Mesendoderm (in vitro differentiated cells): ENCODE measurements around the gene SNRNP48.

Source experiments
- DNase-seq: peaks from one replicate; pipeline ENCODE4 v3.0.0; 2013
- H2AK5ac ChIP-seq: 2 replicates; pipeline ENCODE4 v1.6.1; 2013; ENCODE audit warnings: low read length, inconsistent platforms
- H2BK120ac ChIP-seq: 2 replicates; pipeline ENCODE4 v1.6.1; 2013; ENCODE audit warnings: low read depth, mild to moderate bottlenecking, low read length, moderate library complexity, mixed read lengths
- H2BK15ac ChIP-seq: replicated peaks from 2 replicates; pipeline ENCODE4 v1.6.1; 2013; ENCODE audit warnings: low read depth, mild to moderate bottlenecking, moderate library complexity
- H2BK5ac ChIP-seq: 2 replicates; pipeline ENCODE4 v1.6.1; 2013; ENCODE audit warnings: low read length, inconsistent platforms
- H3K18ac ChIP-seq: 2 replicates; pipeline ENCODE4 v1.6.1; 2013; ENCODE audit warnings: mild to moderate bottlenecking, low read length, mixed read lengths
- H3K23ac ChIP-seq: one replicate; pipeline ENCODE4 v1.6.1; 2013; ENCODE audit warnings: low read length
- H3K27ac ChIP-seq: 2 replicates; pipeline ENCODE4 v1.5.1; 2013; ENCODE audit warnings: low read depth, mild to moderate bottlenecking, inconsistent platforms, low read length, moderate library complexity
- H3K27me3 ChIP-seq: 2 replicates; pipeline ENCODE4 v1.6.1; 2013; ENCODE audit warnings: low read length, control low read depth, mild to moderate bottlenecking, inconsistent platforms; ENCODE audit not compliant: insufficient read depth, poor library complexity
- H3K36me3 ChIP-seq: 2 replicates; pipeline ENCODE4 v1.6.1; 2013; ENCODE audit warnings: low read length, inconsistent platforms; ENCODE audit not compliant: control insufficient read depth, insufficient read depth
- H3K4ac ChIP-seq: one replicate; pipeline ENCODE4 v1.6.1; 2013; ENCODE audit warnings: low read depth, mild to moderate bottlenecking, low read length, moderate library complexity
- H3K4me1 ChIP-seq: 2 replicates; pipeline ENCODE4 v1.6.1; 2013; ENCODE audit warnings: low read depth, low read length, inconsistent platforms; ENCODE audit not compliant: control insufficient read depth
- H3K4me2 ChIP-seq: 2 replicates; pipeline ENCODE4 v1.6.1; 2013; ENCODE audit warnings: low read length
- H3K4me3 ChIP-seq: 2 replicates; pipeline ENCODE4 v1.5.1; 2013; ENCODE audit warnings: mild to moderate bottlenecking, low read length
- H3K56ac ChIP-seq: one replicate; pipeline ENCODE4 v1.6.1; 2013; ENCODE audit warnings: low read length
- H3K79me1 ChIP-seq: 2 replicates; pipeline ENCODE4 v1.6.1; 2013; ENCODE audit warnings: low read length, inconsistent platforms
- H3K79me2 ChIP-seq: 2 replicates; pipeline ENCODE4 v1.6.1; 2013; ENCODE audit warnings: mild to moderate bottlenecking, low read length; ENCODE audit not compliant: control insufficient read depth, insufficient read depth
- H3K9ac ChIP-seq: 2 replicates; pipeline ENCODE4 v1.6.1; 2013; ENCODE audit warnings: low read length, inconsistent platforms
- H4K5ac ChIP-seq: one replicate; pipeline ENCODE4 v1.6.1; 2013; ENCODE audit warnings: low read length
- H4K8ac ChIP-seq: one replicate; pipeline ENCODE4 v1.6.1; 2013; ENCODE audit warnings: low read depth, mild to moderate bottlenecking, control low read depth, low read length, moderate library complexity
- WGBS: extraction: QIAGEN DNeasy Blood & Tissue Kit; methylation state at CpG from one replicate; pipeline ENCODE4 v1.1.7; 2013; ENCODE audit warnings: low lambda C conversion rate, missing lambda C conversion rate; ENCODE audit not compliant: insufficient coverage; ENCODE audit errors: extremely low coverage; 5-methylcytosine and 5-hydroxymethylcytosine counted together

The SNRNP48 gene

GRCh38 chr6:7580537-7580926 lies 9.5 kb upstream of the SNRNP48 start:
- H3K23ac ChIP-seq = no peak overlapping the region
- H3K56ac ChIP-seq = no peak overlapping the region
- H3K27me3 ChIP-seq = no peaks in the 10 kb centered on the region
- H3K79me1 ChIP-seq = no peaks in the 10 kb centered on the region
- H3K4me2 ChIP-seq = no peak overlapping the region
- no peak overlapping the region for H3K18ac ChIP-seq
- no peaks in the 10 kb centered on the region for H3K79me2 ChIP-seq
- H4K8ac ChIP-seq = no peak overlapping the region
- DNase-seq = no peak
- no peaks in the 10 kb centered on the region for H3K4me1 ChIP-seq
- no peak overlapping the region for H3K4me3 ChIP-seq
- no peak overlapping the region for H3K4ac ChIP-seq
- no peak overlapping the region for H2AK5ac ChIP-seq
- no CpG with 5 or more reads among the region's 13 CpGs for WGBS
- H4K5ac ChIP-seq = no peak overlapping the region
- H2BK5ac ChIP-seq = no peak overlapping the region
- H3K36me3 ChIP-seq = peaks cover 14% of the 10 kb centered on the region
- no peak overlapping the region for H2BK15ac ChIP-seq
- H2BK120ac ChIP-seq = no peak overlapping the region
- H3K9ac ChIP-seq = no peak overlapping the region
- H3K27ac ChIP-seq = no peak overlapping the region

- no peak overlapping the region for H2BK120ac ChIP-seq
- no peaks in the 10 kb centered on the region for H3K79me1 ChIP-seq
- no peak overlapping the region for H3K9ac ChIP-seq
- H3K27ac ChIP-seq = no peak overlapping the region
- no peaks in the 10 kb centered on the region for H3K27me3 ChIP-seq
- H2BK5ac ChIP-seq = no peak overlapping the region
- H3K4ac ChIP-seq = no peak overlapping the region
- DNase-seq = no peak
- no peak overlapping the region for H4K8ac ChIP-seq
- no peak overlapping the region for H3K4me2 ChIP-seq
- peaks cover 14% of the 10 kb centered on the region for H3K36me3 ChIP-seq
- no peak overlapping the region for H2BK15ac ChIP-seq
- no peak overlapping the region for H3K56ac ChIP-seq
- no peak overlapping the region for H4K5ac ChIP-seq
- no peaks in the 10 kb centered on the region for H3K4me1 ChIP-seq
- no peak overlapping the region for H3K23ac ChIP-seq
- H3K79me2 ChIP-seq = no peaks in the 10 kb centered on the region
- no peak overlapping the region for H3K4me3 ChIP-seq
- H2AK5ac ChIP-seq = no peak overlapping the region
- no CpG with 5 or more reads among the region's 14 CpGs for WGBS
- H3K18ac ChIP-seq = no peak overlapping the region
These were observed 8.9 kb upstream of the SNRNP48 start for GRCh38 chr6:7580927-7581618.

GRCh38 chr6:7585287-7585930 lies 4.6 kb upstream of the SNRNP48 start:
- no peak overlapping the region for H3K4me2 ChIP-seq
- peaks cover 2% of the 10 kb centered on the region for H3K79me2 ChIP-seq
- no peak overlapping the region for H2BK5ac ChIP-seq
- DNase-seq = no peak
- no peaks in the 10 kb centered on the region for H3K27me3 ChIP-seq
- H3K36me3 ChIP-seq = peaks cover 11% of the 10 kb centered on the region
- H3K23ac ChIP-seq = no peak overlapping the region
- H3K4me3 ChIP-seq = no peak overlapping the region
- no peak overlapping the region for H2AK5ac ChIP-seq
- H3K4ac ChIP-seq = no peak overlapping the region
- H3K4me1 ChIP-seq = no peaks in the 10 kb centered on the region
- no peak overlapping the region for H3K56ac ChIP-seq
- H2BK120ac ChIP-seq = no peak overlapping the region
- no peaks in the 10 kb centered on the region for H3K79me1 ChIP-seq
- H4K5ac ChIP-seq = no peak overlapping the region
- no peak overlapping the region for H4K8ac ChIP-seq
- no CpG with 5 or more reads among the region's 28 CpGs for WGBS
- H3K9ac ChIP-seq = no peak overlapping the region
- H3K27ac ChIP-seq = no peak overlapping the region
- no peak overlapping the region for H3K18ac ChIP-seq
- no peak overlapping the region for H2BK15ac ChIP-seq

- Histone ChIP-seq H3K23ac (no peak overlapping the region), H3K79me1 (peaks cover 11% of the 10 kb centered on the region), H3K27me3 (no peaks in the 10 kb centered on the region), H3K4me3 (no peak overlapping the region), H2BK120ac (no peak overlapping the region), H3K56ac (no peak overlapping the region), H3K18ac (no peak overlapping the region), H3K4me2 (no peak overlapping the region), H3K36me3 (peaks cover 6% of the 10 kb centered on the region), H4K5ac (no peak overlapping the region), H3K9ac (no peak overlapping the region), H2AK5ac (no peak overlapping the region), H3K27ac (no peak overlapping the region), H3K4me1 (peaks cover 5% of the 10 kb centered on the region), H3K79me2 (peaks cover 21% of the 10 kb centered on the region), H2BK15ac (no peak overlapping the region), H3K4ac (no peak overlapping the region), H4K8ac (no peak overlapping the region), H2BK5ac (no peak overlapping the region)
- DNase-seq = peak; percentile 44
- no CpG with 5 or more reads among the region's 3 CpGs for WGBS
These were observed 2.3 kb upstream of the SNRNP48 start for GRCh38 chr6:7587631-7588100.

- H3K36me3 ChIP-seq = peaks cover 4% of the 10 kb centered on the region
- no peak for DNase-seq
These were observed 1.5 kb upstream of the SNRNP48 start for GRCh38 chr6:7588506-7588905.

More at GRCh38 chr6:7588506-7588905, 1.5 kb upstream of the SNRNP48 start:
- Histone ChIP-seq H3K4me2 (no peak overlapping the region), H4K8ac (no peak overlapping the region), H3K4me3 (no peak overlapping the region), H3K23ac (no peak overlapping the region), H2BK15ac (no peak overlapping the region), H2AK5ac (no peak overlapping the region), H3K79me1 (peaks cover 15% of the 10 kb centered on the region), H3K56ac (no peak overlapping the region), H4K5ac (no peak overlapping the region), H3K18ac (no peak overlapping the region), H2BK120ac (no peak overlapping the region), H3K27ac (no peak overlapping the region), H3K9ac (no peak overlapping the region), H3K79me2 (peaks cover 24% of the 10 kb centered on the region), H2BK5ac (no peak overlapping the region), H3K27me3 (no peaks in the 10 kb centered on the region), H3K4ac (no peak overlapping the region), H3K4me1 (peaks cover 5% of the 10 kb centered on the region)
- no CpG with 5 or more reads among the region's 4 CpGs for WGBS
